GM18499 (cell line): ENCODE data around the gene GAB1.

Experiments used
- ATAC-seq: cut with Tn5 transposase; IDR thresholded peaks from one replicate; pipeline ENCODE4 v1.9.1; 2021; ENCODE audit warnings: moderate number of reproducible peaks; ENCODE audit not compliant: insufficient read depth, unreplicated experiment

The GAB1 gene

DNA sequence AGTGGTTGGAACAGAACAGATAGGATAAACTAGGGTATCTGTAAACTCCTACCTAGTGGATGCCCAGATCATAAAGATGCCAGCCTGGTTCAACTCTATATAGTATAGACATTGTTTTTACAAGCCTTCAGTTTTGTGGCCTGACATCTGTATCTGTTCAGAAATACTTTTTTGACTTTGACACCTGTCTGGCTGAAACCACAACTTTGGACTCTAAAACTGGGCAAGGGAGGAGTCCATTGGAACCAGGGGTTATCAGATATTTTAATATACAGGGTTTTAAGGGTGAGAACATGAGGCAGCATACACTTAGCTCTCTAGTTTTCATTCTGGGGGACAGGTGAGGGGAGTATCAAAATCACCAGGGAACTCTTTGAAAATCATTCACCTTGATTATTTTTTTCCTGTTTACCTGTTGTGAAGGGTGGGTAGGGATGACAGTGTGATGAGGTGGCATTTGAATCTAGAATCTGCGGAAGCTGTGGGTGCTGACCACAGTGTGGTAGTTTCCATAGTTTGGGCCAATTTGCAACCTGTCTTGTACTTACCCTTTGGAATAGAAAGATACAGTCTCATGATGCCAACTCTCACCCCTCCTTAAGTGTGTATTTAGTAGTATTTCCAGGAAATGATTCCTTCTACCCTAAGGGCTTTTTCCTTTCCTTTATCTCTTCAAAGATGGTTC, 20.6 kb downstream of the GAB1 start:
- no peak for ATAC-seq

DNA sequence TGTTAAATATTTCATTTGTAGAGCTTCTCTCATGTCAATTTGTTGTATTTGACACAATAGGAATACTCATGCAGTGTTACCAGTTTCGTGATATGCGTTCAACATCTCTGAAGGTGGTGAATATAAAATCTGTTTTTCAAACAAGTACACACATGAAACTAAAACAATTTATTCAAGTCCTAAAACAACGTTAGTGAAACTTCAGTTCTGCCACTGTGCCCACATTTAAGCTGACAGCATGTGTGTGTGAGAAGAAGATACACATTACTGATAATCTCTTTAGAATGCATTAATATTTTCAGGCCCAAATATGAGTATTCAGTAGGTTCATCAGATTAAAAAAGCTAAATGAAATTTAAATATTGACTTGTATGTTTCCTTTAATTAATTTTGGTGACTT, 21.7 kb downstream of the GAB1 start:
- no peak for ATAC-seq

- ATAC-seq, result peak; percentile 74
Observed at GRCh38 chr4:143358923-143359643, 22.4 kb downstream of the GAB1 start.

DNA sequence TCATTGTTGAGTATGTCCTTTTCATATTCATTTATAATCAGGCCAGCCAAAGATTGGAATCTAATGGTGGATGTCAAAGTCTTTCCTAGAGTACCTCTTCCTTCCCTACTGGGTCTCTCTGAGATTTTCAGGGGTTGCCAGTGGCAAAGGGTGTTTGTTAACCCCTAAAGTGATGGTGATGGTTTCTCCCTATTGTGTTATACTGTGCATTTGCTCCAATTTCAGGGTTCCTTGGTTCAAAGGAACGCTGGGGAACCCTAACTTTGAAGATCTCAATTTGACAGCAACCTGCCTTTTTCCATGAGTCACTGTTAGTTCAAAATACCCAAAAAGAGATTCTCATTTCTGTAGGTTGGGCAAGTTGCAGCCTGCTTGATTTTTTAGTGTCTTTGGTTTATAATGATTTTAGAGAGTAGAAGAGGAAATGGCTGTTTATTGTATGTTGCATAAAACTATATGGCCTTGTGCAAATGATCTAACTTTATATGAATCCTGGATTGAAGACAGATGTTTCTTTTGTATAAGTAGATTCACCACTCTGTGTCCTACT, 23.0 kb downstream of the GAB1 start:
- no peak for ATAC-seq

DNA sequence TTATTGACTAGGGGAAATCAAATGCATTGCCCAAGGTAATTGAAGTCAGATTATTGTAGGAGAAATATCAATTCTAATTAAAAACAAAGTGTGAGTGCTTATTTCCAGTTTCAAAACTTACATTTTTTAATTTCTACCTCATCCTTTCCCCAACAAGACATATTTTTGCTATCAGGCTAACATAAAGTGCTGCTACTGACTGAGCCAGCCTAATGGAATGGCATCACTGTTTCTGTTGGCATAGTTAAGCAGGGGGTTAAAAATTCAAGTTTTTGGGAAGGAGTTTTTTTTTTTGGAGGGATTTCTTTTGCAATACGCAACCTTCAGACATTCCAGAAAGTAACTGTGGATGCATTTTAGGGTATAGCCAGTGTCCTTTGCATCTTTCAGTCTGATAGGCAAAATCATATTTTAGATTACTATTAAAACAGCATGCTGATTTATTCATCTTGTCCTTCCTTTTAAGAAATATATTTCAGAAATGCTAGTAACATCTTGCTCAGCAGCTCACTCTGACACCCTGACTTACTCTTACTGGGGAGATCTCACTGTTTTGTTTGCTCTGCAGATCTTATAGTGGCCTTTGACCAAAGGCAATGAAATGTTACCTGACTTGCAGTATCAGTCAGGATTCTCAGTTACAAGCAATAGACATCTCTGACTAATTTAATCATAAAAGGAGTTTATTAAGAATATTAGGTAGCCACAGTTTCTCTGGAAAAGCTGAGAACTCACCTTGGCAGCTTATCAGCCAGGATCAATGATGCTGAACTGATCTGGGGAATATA, 24.4 kb downstream of the GAB1 start:
- no peak for ATAC-seq

- ATAC-seq, result no peak
Observed at GRCh38 chr4:143362349-143363046, 25.8 kb downstream of the GAB1 start.

DNA sequence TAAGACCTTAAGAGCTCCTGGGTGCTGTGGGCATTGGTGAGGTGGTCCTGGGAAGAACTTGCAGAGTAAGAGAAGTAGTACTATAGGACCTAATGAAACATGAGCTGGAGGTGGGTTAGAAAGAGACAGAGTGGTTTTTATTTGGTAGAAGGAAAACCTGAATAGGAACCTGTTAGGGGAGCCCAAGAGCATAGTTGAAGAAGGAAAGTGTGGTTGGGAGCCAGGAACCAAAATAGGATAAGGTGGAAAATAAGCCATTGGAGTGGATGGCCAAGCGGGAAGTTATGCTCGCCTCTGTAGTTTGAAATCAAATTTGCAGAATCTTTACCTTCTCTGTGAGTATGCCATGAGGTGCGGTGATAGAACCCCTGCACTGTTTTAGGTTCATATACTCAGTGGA, 26.7 kb downstream of the GAB1 start:
- ATAC-seq, result no peak

DNA sequence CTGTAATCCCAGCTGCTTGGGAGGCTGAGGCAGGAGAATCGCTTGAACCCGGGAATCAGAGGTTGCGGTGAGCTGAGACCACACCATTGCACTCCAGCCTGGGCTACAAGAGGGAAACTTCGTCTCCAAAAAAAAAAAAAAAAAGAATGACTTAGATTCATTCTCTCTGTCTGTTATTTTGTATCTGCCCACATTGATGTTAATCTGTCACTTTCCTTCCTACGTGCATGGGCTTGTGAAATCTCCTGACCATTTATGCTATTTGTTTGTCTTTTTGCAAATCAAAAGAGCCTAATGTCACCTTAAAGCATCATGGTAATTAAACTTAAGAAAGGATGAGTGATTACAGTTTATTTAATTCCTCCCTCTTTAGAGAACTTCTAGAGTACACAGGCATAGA, 27.4 kb downstream of the GAB1 start:
- ATAC-seq, result no peak

DNA sequence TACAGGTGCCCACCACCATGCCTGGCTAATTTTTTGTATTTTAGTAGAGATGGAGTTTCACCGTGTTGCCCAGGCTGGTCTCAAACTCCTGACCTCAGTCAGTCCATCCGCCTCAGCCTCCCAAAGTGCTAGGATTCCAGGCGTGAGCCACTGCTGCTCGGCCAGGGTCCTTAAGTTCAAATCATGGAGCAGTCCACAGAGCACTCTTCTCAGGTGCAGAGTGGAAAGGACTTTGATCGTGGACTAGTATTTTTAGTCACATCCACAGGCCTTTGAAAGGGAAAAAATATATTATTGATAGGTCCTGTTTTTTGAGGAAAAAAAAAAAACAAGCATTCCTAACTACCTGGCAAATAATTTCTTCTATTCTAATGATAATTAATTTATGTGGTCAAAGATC, 31.2 kb downstream of the GAB1 start:
- no peak for ATAC-seq

DNA sequence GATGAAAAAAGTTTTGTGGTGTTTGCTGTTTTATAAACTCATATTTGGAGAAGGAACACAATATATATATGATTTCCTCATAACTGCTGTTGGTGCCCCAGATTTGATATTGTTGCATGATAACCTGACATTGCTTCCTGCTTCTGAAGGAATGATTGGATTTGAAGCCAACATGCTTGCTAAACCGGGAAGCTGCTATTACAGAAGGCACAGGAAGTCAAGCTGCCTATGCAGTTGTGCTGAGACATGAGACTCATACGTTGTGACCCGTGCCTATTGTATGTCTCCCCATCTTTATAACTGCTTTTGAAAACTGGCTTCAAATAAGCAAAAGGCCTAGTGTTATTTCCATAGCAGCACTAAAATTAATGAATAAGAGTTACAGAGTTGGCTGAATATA, 32.9 kb downstream of the GAB1 start:
- no peak for ATAC-seq

DNA sequence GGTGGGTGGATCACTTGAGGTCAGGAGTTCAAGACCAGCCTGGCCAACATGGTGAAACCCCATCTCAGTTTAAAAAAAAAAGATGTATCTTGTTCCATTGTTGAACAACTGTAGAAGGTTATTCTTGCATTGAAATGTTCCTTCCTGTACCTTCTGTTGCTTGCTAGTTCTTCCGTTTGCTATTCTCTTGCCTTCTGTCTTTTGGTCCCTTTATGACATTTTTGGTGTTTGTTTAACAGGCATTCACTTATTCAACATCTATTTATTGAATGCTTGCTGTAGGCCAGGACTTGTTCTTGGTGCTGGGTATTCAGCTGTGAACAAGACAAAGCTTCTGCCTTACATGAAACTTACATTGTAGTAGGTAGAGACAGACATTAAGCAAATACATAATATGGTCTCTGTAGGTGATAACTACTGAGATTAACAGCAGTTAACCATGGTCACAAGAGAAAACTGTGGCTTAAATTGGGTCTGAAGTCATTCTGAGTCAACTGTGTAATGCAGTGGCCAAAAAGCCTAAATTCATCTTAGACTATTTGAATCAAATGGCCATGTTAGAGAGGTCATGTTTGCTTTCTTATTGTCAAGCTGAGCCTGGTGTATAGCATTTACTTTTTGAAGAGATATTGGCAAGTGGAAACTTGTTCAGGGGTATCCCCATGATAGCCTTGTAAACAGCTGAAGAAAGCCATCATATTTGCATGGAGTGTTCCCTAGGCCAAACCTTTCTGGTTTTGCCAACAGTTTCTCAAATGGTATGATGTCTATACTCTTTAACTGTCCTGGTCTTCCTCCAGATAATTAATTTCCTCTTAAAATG, 35.6 kb downstream of the GAB1 start:
- ATAC-seq, result peak; percentile 67

DNA sequence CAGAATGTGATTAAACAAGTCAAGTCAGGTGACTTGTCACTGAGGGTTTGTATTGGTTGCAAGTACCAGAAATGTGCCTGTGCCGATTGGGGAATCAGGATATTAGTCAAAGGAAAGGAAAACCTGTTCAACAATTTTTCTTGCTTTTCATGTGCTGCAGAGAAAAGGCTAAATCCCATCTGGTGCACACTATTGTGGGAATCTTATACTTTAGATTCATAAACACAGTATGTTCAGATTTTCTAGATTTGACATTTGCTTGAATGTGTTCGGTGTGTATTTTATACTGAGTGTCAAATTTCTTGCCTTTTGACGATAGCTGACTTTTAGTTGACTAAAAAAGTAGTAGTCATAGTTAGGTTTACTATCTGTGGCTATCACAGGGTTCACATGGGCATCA, 37.6 kb downstream of the GAB1 start:
- ATAC-seq, result no peak

DNA sequence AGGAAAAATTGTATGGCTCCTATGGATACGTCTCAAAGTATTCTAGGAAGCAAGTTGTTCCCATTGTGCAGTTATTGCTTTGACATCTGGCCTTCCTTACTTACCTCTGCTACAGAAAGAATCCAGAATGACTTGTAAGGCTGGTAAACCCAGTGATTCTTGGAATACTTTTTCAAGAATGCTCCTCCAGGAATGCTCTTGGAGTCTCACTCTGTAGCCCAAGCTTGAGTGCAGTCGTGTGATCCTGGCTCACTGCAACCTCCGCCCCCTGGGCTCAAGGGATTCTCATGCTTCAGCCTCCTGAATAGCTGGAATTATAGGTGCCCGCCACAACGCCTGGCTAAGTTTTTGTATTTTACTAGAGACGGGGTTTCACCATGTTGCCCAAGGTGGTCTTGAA, 38.1 kb downstream of the GAB1 start:
- ATAC-seq, result no peak

- no peak for ATAC-seq
Observed at GRCh38 chr4:143375326-143376073, 38.8 kb downstream of the GAB1 start.

DNA sequence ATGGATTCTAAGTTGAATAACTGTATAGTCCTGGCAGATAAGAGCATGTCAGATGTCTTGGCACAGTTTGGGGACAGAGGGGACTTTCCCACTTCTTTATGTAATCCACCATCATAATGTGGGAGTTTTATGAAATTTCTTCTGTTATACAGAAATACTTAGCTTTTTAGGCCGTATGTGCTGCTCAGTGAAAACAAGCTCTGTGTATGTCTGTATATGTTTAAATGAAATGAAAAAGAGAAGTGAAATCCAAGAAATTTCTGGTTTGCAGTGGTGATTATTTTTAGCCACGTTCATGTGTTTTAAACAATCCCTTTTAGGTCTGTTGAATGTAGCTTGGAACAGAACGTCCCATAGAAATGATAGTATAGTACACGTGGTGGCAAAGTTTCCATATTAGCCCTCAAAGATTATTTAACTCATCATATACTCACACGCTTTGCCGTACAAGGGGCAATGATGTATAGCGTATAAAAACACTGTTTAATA, 41.0 kb downstream of the GAB1 start:
- ATAC-seq, result peak; percentile 56

GRCh38 chr4:143380629-143381028, 44.0 kb downstream of the GAB1 start:
- ATAC-seq, result no peak

- peak; percentile 32 for ATAC-seq
Observed at GRCh38 chr4:143381189-143382118, 44.8 kb downstream of the GAB1 start.

DNA sequence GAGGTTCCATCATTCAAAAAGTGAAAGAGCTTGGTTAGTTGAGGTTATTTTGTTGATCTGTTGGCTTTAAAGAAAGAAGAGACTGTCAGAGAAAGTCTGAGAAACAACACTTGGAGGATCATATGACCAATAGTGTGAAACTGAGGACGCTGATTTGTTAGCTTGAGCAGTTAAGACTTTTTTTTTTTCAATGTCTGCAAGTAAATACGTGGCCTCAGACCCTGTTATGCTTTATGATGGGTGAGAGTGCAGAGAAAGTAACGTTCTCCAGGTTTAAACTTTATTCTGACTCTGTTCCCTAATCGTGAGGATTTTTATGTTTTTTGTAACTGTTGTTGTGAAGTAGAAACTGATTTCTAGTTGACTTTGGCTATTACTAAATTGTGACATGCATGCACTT, 45.9 kb downstream of the GAB1 start:
- ATAC-seq, result no peak
